ENCODE results near the gene MPHOSPH6. TPM values are rescaled to one million over a fixed set of nuclear protein-coding genes. Genes with fewer than 3 reads are reported as not detected.

MPHOSPH6 gene
- total and polyA plus RNA-seq, 2 of the 13 experiments (the other 11 are each of a cell fraction or from before 2014, with no cell fraction given) = 28.4 to 76.4 TPM

DNA sequence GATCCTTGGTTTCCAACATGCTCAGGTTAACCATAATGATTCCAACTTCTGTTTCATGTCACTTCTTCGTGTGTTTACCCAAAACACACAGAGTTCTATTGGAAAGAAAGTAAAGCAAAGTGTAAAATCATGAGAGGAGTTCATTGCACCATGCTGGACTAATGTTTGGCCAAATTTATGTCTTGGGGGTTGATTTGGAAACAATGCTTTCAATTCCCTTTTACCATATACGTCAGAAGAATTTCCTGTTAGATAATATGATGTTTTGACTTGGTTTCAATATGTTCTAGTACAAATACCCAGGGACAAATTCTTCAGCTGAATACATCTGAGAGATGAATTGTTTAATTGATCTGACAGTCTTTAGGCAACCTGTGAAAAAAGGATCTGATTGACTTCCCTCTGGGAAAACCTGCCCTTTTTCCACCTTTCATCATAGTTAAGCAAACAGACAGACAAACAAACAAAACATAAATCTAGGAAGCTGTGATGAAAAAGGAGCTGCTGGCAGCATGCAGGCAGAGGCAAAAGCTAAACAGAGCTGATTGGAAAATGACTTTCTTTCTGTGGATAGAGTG is 26.0 kb upstream of the MPHOSPH6 start (continued):
- TF ChIP-seq, protein P1, sequence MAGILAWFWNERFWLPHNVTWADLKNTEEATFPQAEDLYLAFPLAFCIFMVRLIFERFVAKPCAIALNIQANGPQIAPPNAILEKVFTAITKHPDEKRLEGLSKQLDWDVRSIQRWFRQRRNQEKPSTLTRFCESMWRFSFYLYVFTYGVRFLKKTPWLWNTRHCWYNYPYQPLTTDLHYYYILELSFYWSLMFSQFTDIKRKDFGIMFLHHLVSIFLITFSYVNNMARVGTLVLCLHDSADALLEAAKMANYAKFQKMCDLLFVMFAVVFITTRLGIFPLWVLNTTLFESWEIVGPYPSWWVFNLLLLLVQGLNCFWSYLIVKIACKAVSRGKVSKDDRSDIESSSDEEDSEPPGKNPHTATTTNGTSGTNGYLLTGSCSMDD (CRISPR knock-in tag; IDR thresholded peaks at IDR 0.05) = no peak
- TF ChIP-seq, protein P2, sequence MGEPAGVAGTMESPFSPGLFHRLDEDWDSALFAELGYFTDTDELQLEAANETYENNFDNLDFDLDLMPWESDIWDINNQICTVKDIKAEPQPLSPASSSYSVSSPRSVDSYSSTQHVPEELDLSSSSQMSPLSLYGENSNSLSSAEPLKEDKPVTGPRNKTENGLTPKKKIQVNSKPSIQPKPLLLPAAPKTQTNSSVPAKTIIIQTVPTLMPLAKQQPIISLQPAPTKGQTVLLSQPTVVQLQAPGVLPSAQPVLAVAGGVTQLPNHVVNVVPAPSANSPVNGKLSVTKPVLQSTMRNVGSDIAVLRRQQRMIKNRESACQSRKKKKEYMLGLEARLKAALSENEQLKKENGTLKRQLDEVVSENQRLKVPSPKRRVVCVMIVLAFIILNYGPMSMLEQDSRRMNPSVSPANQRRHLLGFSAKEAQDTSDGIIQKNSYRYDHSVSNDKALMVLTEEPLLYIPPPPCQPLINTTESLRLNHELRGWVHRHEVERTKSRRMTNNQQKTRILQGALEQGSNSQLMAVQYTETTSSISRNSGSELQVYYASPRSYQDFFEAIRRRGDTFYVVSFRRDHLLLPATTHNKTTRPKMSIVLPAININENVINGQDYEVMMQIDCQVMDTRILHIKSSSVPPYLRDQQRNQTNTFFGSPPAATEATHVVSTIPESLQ (CRISPR knock-in tag; conservative IDR thresholded peaks at IDR 0.05) = no peak
- TF ChIP-seq ZSCAN20 (CRISPR knock-in tag; IDR thresholded peaks at IDR 0.05; ENCODE audit: borderline replicate concordance) = no peak
- no peak for TF ChIP-seq AHR (CRISPR knock-in tag; IDR thresholded peaks at IDR 0.05)
- TF ChIP-seq, protein P3, sequence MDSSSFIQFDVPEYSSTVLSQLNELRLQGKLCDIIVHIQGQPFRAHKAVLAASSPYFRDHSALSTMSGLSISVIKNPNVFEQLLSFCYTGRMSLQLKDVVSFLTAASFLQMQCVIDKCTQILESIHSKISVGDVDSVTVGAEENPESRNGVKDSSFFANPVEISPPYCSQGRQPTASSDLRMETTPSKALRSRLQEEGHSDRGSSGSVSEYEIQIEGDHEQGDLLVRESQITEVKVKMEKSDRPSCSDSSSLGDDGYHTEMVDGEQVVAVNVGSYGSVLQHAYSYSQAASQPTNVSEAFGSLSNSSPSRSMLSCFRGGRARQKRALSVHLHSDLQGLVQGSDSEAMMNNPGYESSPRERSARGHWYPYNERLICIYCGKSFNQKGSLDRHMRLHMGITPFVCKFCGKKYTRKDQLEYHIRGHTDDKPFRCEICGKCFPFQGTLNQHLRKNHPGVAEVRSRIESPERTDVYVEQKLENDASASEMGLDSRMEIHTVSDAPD (CRISPR knock-in tag; IDR thresholded peaks at IDR 0.05) = no peak
- no peak for TF ChIP-seq ZNF274 (CRISPR knock-in tag; IDR thresholded peaks at IDR 0.05)

DNA sequence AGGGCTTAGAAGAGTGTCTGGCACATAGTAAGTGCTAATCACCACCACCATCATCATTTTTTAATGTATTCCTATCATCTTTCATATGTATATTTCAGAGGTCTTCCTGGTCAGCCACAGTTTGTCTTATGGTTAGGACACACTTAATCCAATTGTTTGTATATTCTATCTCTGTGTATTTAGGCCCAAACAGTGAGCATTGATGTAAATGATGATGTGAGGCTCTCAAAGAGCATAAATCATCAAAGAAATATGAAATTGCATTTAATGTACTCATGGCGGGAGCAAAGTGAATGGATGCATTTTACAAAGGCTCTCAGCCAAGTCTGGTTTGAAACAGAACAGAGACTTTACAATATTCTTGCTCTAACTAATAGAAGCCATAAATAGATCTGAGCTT is 24.1 kb upstream of the MPHOSPH6 start:
- WGBS (ENCODE audit: low lambda C conversion rate) = 95% methylated on average over 1 of the region's 1 CpG
- ChIA-PET CTCF (ENCODE audit: low intra/inter-chr PET ratio, low total read pairs) (no interaction called here), POLR2A (no interaction called here)
- intact Hi-C loops (cut with micrococcal nuclease; ENCODE audit: unreplicated experiment) = no loop called here
- Histone ChIP-seq H3K4me1 (ENCODE audit: insufficient read depth, low read length) (peaks cover 9% of the 10 kb centered on the region; the same call in 1 of the 2 replicates), H3K36me3 (replicated peaks in 1 of 2; ENCODE audit: control insufficient read depth in 1 of 2, insufficient read depth in 2 of 2, low read length in 2 of 2) (no peaks in the 10 kb centered on the region), H3K4me3 (replicated peaks in 1 of 3; ENCODE audit: insufficient read depth in 1 of 3, low read depth in 2 of 3, low read length in 3 of 3) (no peak overlapping the region), H3K27ac (ENCODE audit: extremely low read length, insufficient read depth, low read length) (no peak overlapping the region), H3K9ac (ENCODE audit: insufficient read depth, low read depth, low read length) (no peak overlapping the region), H3K9me3 (ENCODE audit: low read length) (no peaks in the 10 kb centered on the region), H4K20me1 (ENCODE audit: insufficient read depth, low read length) (no peaks in the 10 kb centered on the region), H3K79me2 (ENCODE audit: insufficient read depth, low read length) (no peaks in the 10 kb centered on the region), H2AFZ (ENCODE audit: low read length) (no peak overlapping the region), H3K4me2 (ENCODE audit: low read depth, low read length) (no peak overlapping the region), H3K27me3 (ENCODE audit: control insufficient read depth in 1 of 2, insufficient read depth in 2 of 2, low read length in 2 of 2) (no peaks in the 10 kb centered on the region; a peak in 1 of 5 replicates)
- in situ Hi-C loops (cut with HindIII; ENCODE audit: extremely low pct_ligation_motif_present, low pct_unique_long_range_greater_than_20kb) = no loop called here
- ATAC-seq (no peak), FAIRE-seq (no peak), DNase-seq (ENCODE audit: low spot score) (no peak)
- BruUV-seq (replicated peaks) = no TSS peak
- TF ChIP-seq RFX3 (CRISPR knock-in tag; IDR thresholded peaks at IDR 0.05) (no peak), DPF2 (CRISPR knock-in tag; IDR thresholded peaks at IDR 0.05; ENCODE audit: borderline replicate concordance, low read depth) (no peak), ZNF282 (IDR thresholded peaks at IDR 0.05; ENCODE audit: partially characterized antibody) (no peak), AGO2 (optimal IDR thresholded peaks at IDR 0.05; ENCODE audit: low read depth, low read length) (no peak), ZNF468 (CRISPR knock-in tag; IDR thresholded peaks at IDR 0.05) (no peak), ZNF564 (CRISPR knock-in tag; IDR thresholded peaks at IDR 0.05) (no peak), NFIB (CRISPR knock-in tag; IDR thresholded peaks at IDR 0.05; ENCODE audit: borderline replicate concordance) (no peak), ZNF121 (CRISPR knock-in tag; IDR thresholded peaks at IDR 0.05) (no peak)
- TF ChIP-seq, protein P4, sequence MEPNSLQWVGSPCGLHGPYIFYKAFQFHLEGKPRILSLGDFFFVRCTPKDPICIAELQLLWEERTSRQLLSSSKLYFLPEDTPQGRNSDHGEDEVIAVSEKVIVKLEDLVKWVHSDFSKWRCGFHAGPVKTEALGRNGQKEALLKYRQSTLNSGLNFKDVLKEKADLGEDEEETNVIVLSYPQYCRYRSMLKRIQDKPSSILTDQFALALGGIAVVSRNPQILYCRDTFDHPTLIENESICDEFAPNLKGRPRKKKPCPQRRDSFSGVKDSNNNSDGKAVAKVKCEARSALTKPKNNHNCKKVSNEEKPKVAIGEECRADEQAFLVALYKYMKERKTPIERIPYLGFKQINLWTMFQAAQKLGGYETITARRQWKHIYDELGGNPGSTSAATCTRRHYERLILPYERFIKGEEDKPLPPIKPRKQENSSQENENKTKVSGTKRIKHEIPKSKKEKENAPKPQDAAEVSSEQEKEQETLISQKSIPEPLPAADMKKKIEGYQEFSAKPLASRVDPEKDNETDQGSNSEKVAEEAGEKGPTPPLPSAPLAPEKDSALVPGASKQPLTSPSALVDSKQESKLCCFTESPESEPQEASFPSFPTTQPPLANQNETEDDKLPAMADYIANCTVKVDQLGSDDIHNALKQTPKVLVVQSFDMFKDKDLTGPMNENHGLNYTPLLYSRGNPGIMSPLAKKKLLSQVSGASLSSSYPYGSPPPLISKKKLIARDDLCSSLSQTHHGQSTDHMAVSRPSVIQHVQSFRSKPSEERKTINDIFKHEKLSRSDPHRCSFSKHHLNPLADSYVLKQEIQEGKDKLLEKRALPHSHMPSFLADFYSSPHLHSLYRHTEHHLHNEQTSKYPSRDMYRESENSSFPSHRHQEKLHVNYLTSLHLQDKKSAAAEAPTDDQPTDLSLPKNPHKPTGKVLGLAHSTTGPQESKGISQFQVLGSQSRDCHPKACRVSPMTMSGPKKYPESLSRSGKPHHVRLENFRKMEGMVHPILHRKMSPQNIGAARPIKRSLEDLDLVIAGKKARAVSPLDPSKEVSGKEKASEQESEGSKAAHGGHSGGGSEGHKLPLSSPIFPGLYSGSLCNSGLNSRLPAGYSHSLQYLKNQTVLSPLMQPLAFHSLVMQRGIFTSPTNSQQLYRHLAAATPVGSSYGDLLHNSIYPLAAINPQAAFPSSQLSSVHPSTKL (CRISPR knock-in tag; IDR thresholded peaks at IDR 0.05) = no peak

Data from HepG2 (cell line).